ENCODE results near the gene KCNE2.
A peak's percentile ranks its signal among the peaks of the same experiment; 100 is the strongest.
"Not testable (repeated sequence)": the region's sequence is repeated elsewhere in the genome, so short reads cannot be mapped to it uniquely, and the experiment has no call there.

Gene KCNE2

DNA sequence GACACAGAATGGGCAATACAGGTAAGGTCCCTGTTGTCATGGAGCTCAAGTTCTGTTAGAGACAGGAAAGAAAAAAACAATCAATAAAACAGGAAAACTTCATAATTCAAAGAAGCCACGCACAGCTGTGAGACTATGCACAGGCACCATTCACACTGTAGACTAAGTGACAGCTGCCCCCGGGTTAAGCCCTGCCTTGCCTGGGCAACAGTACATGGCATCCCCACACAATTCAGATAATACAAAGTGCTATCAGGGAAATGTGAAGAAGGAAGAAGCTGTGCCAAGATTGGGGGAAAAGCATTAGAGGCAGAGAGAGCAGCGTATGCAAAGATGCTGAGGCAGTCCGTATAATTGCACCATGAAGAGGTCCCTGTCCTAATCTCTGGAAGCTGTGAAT, 9.0 kb upstream of the KCNE2 start:
- DNase-seq = no peak

DNA sequence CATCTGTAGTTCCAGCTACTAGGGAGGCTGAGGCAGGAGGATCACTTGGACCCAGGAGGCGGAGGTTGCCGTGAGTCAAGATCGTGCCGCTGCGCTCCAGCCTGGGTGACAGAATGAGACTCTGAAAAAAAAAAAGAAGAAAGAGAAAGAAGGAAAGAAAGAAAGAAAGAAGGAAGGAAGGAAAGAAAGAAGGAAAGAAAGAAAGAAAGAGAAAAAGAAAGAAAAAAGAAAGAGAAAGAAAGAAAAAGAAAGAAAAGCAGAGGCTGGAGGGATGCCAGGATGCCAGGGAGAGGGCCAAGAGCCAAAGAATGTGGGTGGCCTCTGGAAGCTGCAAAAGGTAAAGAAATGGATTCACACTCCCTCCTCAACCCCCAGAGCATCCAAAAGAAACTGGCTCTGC, 8.2 kb upstream of the KCNE2 start:
- DNase-seq = no peak

DNA sequence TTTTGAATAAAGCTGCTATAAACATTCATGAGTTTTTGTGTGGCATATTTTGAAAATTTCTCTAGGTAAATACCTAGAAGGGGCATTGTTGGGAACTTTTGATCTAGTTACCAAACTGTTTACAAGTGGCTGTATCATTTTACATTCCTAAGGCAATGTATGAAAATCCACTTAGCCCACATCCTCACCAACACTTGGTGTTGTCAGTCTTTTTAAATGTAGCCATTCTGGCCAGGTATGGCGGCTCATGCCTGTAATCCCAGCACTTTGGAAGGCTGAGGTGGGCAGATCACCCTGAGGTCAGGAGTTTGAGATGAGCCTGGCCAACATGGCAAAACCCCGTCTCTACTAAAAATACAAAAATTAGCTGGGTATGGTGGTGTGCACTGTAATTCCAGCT, 5.9 kb upstream of the KCNE2 start:
- DNase-seq = no peak

DNA sequence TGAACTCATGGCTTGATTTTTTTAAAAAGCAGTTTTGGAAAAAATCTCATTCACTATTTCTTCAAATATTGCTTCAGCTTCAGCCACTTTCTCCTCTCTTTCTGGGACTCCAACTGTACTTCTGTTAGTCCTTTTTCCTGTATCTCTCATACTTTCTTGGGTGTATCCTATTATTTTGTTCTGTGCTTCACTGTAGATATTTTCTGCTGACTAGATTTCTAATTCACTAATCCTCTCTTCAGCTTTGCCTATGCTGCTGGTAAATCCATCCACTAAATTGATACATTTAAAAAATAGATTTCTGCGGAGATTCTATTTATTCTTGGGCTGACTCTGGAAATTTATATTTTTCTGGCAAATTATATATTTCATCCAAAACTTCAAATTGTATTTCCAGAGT, 4.9 kb upstream of the KCNE2 start:
- DNase-seq = no peak

DNA sequence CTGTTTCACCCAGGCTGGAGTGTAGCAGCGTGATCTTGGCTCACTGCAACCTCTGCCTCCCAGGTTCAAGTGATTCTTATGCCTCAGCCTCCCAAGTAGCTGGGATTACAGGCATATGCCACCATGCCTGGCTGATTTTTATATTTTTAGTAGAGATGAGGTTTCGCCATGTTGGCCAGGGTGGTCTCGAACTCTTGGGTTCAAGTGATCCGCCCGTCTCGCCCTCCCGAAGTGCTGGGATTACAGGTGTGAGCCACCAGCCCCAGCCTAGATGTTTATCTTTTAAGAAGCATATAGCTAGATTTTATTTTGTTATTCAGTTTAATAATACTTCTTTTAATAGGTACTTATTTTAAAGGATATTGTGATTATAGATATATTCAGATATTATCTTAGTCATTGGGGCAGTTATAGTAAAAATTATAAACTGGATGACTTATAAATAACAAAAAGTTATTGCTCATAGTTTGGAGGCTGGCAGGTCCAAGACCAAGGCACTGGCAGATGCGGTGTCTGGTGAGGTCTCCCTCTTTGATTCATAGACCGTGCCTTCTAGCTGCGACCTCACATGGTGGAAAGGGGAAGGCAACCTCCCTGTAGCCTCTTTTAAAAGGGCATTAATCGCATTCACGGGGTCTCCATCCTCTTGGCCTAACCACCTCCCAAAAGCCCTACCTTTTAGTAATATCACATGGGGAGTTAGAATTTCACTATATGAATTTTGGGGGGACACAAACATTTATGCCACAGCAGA, 3.1 kb upstream of the KCNE2 start:
- DNase-seq = no peak

DNA sequence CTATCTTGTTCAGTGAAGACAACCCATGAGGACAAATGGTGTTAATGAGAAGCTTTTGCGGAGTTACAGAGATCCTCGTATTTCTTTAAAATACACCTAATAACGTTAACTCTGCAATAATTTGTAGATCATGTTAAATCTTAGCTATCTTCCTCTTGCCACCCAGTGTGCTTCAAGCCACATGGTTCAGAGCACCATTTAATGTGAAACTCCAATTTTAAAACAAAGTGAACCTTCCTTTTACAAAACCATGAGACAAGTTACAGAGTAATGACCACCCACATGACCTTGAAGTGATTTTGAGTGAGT, 1.7 kb upstream of the KCNE2 start:
- DNase-seq = no peak

DNA sequence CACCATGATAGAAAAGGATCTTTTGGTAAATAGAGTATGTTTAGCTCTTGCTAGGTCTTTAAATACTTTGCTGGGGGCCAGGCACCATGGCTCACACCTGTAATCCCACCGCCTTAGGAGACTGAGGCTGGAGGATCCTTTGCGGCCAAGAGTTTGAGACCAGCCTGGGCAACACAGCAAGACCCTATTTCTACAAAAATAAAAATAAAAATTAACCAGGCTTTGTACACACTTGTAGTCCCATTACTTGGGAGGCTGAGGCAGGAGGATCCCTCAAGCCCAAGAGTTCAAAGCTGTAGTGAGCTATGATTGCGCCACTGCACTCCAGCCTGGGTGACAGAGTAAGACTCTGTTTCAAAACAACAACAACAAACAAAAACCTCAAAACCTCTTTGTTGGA, 1.1 kb upstream of the KCNE2 start:
- no peak for DNase-seq

DNA sequence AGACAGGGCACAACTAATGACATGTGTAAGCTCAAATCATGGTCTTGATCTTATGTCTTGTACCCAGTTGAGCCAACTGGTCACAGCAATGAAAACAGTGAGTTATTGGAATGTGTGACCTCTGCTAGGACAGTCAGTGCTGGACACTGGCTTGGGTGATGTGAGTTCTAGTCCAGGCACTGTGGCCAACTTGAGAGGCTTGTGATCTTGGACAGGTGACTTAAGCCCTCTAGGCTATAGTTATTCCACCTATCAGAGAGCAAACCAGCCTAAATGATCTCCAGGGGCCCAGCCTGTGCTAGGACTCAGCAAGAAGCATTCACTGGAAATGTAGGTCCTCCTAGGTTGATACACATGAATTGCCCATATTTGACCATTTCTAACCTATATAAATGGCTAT, 1.1 kb downstream of the KCNE2 start:
- DNase-seq = no peak

DNA sequence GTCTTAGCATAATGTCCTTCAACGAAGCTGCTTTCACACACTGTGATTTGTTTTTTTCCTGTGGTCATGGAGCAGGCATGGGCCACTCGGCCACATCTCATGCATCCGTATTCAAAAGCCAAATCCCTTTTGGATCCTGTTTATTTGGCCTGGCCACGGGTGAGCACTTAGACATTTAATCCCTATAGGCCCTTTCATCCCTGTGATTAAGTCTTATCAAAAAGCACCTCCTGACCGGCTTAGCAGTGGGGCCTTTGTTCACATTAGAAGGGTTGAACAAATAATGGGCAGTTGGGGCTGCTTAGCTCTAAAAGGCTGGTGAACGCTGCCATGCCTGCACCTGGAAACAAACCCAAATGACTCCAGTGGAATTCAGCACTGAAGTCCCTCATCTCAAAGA, 2.0 kb downstream of the KCNE2 start:
- no peak for DNase-seq

DNA sequence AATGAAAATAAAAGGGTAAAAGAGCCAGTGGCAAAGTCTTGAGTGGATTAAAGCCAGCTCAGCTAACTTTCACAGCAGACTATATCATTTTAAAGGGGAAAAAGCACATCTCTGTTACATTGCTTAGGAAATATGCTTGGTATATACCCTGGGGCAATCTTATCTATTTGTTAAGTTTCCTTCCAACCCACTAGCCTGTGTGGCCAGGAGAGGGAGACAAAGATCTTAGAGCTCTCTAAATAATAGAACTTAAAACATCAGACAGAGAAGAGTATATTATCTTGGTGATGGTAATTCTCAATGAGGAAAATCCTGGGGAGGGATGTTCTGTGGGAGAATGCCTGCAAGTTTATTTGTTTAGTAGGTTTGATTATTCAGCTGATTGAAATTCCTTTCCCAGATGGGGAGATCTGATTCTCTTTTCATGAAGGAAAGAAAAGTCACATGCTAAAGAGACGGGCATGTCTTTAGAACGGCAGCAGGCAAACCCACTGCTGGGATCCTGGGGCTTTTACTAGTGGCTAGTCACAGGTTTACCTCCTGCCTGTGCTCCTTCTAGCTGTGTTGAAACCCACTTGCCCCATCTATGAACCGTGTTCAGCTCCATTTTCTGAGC, 3.6 kb downstream of the KCNE2 start:
- peak in 2 of 5 experiments; percentile 14 to 64 for DNase-seq

DNA sequence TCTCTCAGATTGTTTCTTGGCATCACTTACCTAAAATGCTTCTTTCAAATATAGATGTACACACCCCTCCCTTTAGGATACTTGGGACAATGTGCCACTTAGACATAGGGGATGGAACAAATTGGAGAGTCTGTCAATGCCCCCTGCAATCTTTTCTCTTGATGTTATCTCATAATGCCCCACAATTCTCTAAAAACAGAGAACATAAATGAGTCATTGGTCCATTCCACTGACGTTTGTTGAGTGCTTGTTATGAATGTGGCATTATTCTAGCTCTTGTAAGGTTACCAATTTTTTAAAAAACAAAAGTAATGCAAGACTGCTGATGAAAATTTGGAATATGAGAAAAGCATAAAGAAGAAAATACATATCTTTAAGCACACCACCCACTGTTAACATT, 5.9 kb downstream of the KCNE2 start:
- peak in 1 of 5 experiments; percentile 42 for DNase-seq

DNA sequence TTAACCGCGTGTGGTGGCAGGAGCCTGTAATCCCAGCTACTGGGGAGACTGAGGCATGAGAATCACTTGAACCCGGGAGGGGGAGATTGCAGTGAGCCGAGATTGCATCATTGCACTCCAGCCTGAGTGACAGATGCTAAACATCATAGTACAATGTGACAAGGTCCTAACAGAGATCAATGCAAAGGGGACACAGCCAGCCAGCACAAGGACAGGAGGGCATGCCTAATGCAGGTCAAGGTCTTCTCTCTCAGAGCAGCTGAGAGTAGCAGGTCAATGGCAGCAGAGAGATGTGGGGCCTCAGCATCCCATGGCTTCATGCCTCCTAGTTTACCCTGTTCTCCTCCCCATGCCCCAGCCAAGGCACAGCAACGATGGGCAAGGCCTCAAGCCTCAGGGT, 8.5 kb downstream of the KCNE2 start:
- no peak for DNase-seq

DNA sequence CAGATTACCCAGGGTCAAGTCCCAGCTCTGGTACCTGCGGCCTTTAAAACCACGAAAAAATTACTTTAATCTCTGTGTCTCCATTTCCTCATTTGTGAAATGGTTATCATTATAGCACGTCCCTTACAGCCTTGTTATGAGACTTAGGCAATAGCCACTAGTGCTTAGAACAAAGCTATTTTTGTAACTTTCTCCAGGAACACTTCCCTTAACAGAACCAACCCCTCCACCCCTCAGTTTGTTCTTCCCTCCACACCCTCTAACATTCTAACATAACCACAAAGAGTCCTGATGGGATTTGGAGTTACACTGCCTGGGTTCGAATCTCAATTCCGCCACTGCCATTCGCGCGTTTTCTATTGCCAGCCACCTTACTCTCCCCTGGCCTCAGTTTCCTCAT, 10.7 kb downstream of the KCNE2 start:
- not testable (repeated sequence) for DNase-seq

DNA sequence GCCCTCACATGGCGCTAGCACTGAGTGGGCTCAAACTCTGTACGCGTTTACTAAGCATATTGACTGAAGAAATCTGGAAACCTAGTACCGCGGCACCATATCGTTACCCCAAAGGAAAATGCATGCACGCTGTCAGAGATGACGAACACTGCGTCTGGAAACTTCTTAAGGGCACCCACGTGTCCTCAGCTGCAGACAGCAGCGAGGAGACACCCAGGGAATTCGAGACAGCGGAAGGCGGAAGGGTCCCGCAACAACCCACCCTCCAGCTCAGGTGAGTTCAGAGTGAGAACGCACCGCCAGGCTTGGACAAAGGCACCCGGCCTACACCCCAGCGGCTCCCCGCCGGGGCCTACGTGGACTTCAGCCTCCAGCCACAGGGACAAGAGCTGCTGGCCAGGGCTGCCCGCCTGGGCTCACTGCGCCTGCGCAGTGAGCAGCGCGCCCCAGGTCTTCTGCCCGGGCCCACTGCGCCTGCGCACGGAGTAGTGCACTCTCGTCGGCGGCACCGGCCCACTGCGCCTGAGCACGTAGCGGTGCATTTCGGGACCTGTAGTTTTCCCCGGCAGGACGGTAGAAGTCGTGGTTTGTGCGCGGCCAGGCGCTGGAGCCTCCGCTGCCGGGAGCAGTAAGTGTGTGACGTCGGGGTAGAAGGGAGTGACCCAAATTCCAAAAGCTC, 11.3 kb downstream of the KCNE2 start, which contains the start of gene SMIM11:
Gene SMIM11 (plus strand): TSS at position 568 of the 679 bp plus-strand sequence. CDS start 3,998 bp downstream, outside the sequence.
- not testable (repeated sequence) for DNase-seq

DNA sequence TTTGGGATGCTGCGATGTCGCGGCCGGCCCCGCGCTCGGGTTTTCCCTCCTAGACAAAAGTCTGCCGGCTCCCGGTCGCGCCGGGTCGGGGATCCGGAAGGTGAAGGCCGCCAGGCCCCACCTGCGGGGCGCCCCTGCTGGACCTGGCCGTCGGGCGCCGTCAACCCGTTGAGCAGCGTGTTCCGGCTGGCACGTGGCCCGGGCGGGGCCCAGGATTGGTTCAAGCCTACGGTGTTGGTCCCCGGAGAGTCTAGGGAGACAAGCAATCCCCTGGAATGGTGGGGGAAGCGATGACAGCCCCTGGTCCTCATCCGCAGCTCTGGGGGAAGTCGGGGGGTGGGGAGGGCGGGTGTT, 11.8 kb downstream of the KCNE2 start:
- not testable (repeated sequence) for DNase-seq

DNA sequence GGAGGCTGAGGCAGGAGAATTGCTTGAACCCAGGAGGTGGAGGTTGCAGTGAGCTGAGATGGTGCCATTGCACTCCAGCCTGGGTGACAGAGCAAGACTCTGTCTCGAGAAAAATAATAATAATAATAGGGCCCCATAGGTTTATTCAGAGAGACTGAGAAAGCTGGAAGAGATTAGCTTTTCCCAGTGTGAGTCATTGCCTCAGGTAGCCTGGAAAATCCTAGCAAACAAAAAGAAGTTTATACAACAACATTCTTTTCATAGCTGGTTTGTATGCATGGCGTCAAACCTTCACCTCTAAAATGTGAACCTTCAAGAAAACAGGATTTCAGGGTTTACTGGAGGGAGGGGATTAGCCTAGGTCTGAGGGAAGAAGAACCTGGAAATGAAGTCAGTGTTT, 19.3 kb downstream of the KCNE2 start:
- DNase-seq = not testable (repeated sequence)

DNA sequence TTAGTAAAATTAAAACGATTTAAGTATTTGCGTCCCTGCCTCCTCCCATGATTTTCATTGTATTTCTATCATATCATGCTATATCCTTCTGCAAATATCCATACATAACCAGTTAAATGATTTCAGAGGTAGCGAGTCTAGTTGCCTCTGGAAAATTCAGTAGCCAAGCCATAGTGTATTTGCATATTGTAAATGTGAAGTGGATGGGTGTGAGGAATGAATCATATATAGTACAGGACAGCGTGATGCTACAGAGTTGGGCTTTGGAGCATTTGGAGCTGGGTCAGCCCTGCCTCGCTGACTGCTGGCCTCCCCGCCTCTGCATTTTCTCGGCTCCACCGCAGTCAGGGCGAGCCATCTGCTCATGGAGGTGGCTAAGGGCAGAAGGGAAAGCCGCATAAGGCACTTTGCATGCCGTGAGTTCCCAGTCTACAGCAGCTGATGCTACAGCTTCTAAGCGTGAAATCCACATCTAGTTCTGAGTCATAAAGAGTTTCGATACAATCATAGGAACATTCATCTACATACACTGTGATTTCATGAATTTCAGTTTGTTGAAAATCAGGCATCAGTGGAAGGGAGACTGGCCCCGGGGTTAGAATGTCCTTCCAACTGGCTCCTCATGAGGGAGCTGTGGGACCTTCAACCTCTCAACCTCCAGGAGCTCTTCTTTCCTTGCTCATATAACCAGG, 20.1 kb downstream of the KCNE2 start:
- not testable (repeated sequence) for DNase-seq

DNA sequence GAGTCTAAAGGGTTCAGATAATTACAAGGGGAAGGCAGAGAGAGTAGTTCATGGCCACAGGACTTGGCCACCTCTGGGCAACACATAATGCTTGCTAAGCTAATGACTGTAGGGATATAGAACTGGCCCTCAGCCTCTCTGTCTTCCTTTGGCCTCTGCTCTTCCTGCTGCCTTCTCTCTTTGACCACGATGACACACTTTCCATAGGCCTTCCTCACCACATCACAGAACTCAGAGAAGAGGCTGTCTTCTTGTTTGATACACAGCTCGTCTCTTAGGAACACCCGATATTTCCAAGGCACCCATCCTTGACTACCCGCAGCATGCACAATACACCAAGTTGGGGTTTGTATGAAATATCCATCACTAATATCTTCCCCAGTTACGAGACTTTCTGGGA, 36.7 kb downstream of the KCNE2 start:
- DNase-seq = not testable (repeated sequence)

DNA sequence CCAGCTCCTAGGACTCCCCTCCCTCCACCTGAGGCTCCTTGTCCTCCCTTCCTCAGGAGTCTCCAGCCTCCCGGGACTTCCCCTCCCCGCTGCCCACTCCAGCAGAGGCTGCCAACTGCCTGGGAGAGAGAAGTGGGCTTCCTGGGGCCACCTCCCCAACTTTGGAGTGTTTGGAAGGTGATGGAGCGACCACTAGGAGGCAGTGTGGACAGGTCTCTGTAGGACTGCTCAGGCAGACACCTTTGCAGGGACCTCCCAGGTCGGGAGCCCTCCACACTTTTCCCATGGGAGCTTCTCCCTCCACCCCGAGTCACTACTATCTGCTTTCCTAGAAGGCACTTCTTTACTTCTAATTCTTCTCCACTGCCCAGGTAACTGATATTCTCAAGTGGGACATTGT, 40.9 kb downstream of the KCNE2 start:
- not testable (repeated sequence) for DNase-seq

DNA sequence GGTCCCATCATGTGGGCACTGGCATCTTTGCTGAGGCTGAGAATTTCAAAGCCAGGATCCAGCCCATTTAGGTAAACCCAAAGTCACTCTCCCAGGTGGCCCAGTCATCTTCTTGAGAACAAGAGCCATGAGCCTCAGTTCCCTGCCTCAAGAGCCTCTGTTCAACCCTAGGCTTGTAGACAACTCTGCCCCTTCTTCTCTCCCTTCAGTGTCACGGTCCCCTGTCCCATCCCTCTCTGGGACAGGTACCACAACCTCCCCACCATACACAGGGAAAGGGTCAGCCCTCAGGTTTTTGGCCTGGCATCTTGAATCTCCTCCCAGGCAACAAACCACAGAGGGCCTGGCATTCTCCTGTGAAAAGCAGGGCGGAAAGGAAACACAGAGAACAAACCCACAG, 41.9 kb downstream of the KCNE2 start:
- not testable (repeated sequence) for DNase-seq

DNA sequence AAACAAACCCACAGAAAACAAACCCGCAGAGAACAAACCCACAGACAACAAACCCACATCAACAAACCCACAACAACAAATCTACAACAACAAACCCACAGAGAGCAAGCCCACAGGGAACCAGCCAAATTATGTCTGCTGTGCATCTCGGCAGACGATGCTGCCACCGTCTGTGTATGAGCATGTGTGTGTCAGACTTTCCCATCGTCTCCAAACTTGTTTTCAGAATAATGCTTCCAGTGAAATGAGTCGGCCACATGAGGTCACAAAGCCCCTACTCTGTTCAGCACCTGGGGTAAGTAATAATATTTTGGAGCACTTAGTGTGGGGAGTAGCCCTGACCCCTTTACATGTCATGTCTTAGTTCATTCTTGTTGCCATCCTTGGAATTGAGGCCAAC, 42.3 kb downstream of the KCNE2 start:
- DNase-seq = not testable (repeated sequence)

DNA sequence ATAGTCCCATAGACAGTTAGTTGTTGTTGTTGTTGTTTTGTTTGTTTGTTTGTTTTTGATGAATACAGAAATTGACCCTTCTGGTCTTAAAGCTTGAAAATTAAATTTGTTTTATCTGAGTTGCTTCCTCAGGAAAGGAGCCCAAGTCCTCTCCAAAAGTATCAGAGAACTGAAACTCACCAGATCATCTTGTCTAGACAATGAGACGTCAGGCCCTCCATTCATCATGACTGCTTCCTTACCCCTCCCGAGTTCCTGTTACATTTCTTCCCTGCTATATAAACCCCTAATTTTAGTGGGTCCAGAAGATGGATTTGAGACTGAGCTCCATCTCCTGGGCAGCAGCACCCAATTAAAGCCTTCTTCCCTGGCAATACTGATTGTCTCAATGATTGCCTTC, 42.9 kb downstream of the KCNE2 start:
- DNase-seq = not testable (repeated sequence)

DNA sequence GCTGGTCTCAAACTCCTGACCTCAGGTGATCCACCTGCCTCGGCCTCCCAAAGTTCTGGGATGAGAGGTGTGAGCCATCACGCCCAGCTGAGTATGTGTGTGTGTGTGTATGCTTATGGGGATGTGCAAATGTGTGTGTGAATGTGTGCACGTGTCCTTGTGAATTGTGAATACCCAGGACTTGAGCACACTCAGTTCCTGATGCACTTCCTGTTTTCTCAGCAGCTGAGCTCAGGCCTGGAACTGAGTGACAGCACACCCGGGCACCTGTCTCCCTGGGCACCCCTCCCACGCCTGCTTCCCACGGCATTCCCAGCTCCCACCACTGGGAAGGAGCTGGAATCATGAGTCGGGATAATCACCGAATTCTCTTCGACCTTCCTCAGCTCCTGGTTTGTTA, 43.5 kb downstream of the KCNE2 start:
- not testable (repeated sequence) for DNase-seq
